Type B pancreatic cell (in vitro differentiated cells): Measurements from ENCODE around the gene OAS2. TPM values are rescaled to one million over a fixed set of nuclear protein-coding genes. Genes with fewer than 3 reads are reported as not detected.
A peak's percentile ranks its signal among the peaks of the same experiment; 100 is the strongest.

ENCODE experiments used
- DNase-seq: peaks from one replicate; pipeline ENCODE4 v3.0.0; 2021; ENCODE audit warnings: mixed read lengths; ENCODE audit not compliant: unreplicated experiment; ENCODE audit errors: extremely low spot score
- H3K27ac Mint-ChIP-seq: 2 replicates; pipeline ENCODE4 v1.8.0; 2021; ENCODE audit warnings: mild to moderate bottlenecking, mixed read lengths
- H3K27me3 Mint-ChIP-seq: 2 replicates; pipeline ENCODE4 v1.8.0; 2021; ENCODE audit warnings: mixed read lengths
- H3K36me3 Mint-ChIP-seq: 2 replicates; pipeline ENCODE4 v1.8.0; 2021; ENCODE audit warnings: mixed read lengths
- H3K4me1 Mint-ChIP-seq: one replicate; pipeline ENCODE4 v1.8.0; 2021; ENCODE audit warnings: mixed read lengths; ENCODE audit not compliant: unreplicated experiment
- H3K4me3 Mint-ChIP-seq: 2 replicates; pipeline ENCODE4 v1.8.0; 2021; ENCODE audit warnings: mild to moderate bottlenecking, mixed read lengths
- H3K9me3 Mint-ChIP-seq: 2 replicates; pipeline ENCODE4 v1.8.0; 2021; ENCODE audit warnings: mixed read lengths
- total RNA-seq: library from RNA; stranded (reverse); gene quantifications from 2 replicates; pipeline ENCODE4 v1.2.1, GENCODE V29; 2021; ENCODE audit warnings: low replicate concordance
- TF ChIP-seq, protein P1 (sequence below): fragments of 200-600 bp; sonication (generic); conservative IDR thresholded peaks from 2 replicates; pipeline ENCODE4 v1.5.0; 2021; ENCODE audit warnings: antibody characterized with exemption, mild to moderate bottlenecking

Gene OAS2
- total RNA-seq, 1 donor from 2014 or later = 1.8 TPM

DNA sequence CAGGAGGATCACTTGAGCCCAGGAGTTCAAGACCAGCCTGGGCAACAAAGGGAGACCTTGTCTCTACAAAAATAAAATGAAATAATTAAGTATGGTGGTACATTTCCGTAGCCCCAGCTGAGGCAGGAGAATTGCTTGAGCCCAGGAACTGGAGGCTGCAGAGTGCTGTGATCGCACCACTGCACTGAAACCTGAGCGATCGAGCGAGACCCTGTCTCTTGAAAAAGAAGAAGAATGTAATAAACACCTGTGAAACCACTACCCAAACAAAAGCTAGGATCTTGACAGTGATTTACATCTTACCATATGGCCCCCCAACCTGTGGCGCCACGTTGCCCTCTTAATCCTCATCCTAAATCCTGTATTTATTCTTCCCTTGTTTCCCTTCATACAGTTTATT is 72.5 kb downstream of the OAS2 start:
- no peaks in the 10 kb centered on the region for H3K36me3 Mint-ChIP-seq
- no peak for DNase-seq
- H3K4me1 Mint-ChIP-seq = no peaks in the 10 kb centered on the region
- peaks cover 88% of the 10 kb centered on the region for H3K27me3 Mint-ChIP-seq
- no peak overlapping the region for H3K4me3 Mint-ChIP-seq
- TF ChIP-seq, protein P1, sequence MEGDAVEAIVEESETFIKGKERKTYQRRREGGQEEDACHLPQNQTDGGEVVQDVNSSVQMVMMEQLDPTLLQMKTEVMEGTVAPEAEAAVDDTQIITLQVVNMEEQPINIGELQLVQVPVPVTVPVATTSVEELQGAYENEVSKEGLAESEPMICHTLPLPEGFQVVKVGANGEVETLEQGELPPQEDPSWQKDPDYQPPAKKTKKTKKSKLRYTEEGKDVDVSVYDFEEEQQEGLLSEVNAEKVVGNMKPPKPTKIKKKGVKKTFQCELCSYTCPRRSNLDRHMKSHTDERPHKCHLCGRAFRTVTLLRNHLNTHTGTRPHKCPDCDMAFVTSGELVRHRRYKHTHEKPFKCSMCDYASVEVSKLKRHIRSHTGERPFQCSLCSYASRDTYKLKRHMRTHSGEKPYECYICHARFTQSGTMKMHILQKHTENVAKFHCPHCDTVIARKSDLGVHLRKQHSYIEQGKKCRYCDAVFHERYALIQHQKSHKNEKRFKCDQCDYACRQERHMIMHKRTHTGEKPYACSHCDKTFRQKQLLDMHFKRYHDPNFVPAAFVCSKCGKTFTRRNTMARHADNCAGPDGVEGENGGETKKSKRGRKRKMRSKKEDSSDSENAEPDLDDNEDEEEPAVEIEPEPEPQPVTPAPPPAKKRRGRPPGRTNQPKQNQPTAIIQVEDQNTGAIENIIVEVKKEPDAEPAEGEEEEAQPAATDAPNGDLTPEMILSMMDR = no peak
- H3K27ac Mint-ChIP-seq = no peak overlapping the region
- no peaks in the 10 kb centered on the region for H3K9me3 Mint-ChIP-seq

DNA sequence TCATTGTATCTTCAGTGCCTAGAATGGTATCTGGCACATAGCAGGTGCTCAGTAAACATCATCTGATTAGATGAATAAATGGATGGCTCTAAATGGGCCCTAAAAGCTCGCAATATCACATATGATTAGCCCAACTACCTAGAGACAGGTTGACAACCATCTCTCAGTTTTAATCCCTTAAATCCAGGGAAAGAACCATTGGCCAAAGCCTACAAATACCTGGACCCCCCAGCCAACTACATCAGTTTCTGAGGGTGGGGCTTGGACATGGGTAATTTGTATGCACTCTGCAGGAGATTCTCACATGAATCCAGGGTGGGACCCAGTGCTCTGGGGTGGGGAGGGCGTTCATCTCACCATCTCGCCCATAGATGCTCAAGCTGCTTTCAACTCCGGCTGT is 73.4 kb downstream of the OAS2 start:
- H3K27me3 Mint-ChIP-seq = peaks cover 89% of the 10 kb centered on the region

DNA sequence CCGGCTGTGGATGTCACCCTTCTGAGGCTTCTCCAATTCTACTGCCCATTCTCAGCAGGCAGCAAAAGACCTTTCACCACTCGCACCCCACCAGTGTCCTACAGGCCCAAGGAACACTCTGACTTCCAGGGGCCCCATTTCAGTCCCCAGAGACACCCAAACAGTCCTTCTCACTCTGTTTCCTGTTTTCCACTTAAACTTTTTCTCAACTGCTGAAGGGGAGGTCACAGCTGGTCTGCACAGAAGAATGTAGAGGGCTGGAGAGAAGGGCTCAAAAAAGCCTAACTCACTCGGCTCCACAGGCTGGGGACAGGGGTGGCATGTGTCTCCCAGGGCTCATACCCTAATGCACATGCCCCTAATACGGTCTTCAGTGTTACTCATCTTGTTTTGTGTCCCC is 74.0 kb downstream of the OAS2 start:
- Mint-ChIP-seq H3K4me3 (no peak overlapping the region), H3K36me3 (no peaks in the 10 kb centered on the region), H3K27ac (no peak overlapping the region), H3K9me3 (no peaks in the 10 kb centered on the region), H3K27me3 (peaks cover 89% of the 10 kb centered on the region), H3K4me1 (no peaks in the 10 kb centered on the region)
- DNase-seq = no peak
- TF ChIP-seq, protein P1 = no peak

More for the DNA sequence above, 73.4 kb downstream of the OAS2 start:
- Mint-ChIP-seq H3K4me3 (no peak overlapping the region), H3K27ac (no peak overlapping the region), H3K4me1 (no peaks in the 10 kb centered on the region), H3K36me3 (no peaks in the 10 kb centered on the region), H3K9me3 (no peaks in the 10 kb centered on the region)
- TF ChIP-seq, protein P1 = no peak
- no peak for DNase-seq

DNA sequence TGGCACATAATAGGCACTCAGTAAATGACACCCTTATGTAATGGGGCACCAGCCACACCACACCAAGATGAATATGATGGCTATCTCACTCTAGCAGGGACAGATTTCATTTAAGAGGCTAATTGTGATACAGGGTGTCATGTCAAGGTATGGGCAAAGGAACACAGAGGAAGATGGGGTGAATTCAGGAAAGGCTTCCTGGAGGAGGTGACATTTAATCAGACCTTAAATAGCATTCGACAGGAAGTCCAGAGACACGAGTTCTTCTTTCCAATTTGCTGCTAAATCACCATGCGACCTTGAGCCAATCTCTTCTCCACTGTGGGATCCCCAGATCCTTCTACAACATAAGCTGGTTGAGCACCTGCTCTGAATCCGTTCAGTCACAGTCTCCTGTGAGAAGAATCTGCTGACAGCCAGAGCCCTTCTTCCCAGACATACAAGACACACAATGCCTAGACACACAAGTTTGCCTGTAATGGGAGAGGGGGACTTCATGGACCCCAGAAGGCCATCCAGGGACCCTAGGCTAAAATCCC is 76.7 kb downstream of the OAS2 start:
- no peak for DNase-seq
- Mint-ChIP-seq H3K27ac (no peak overlapping the region), H3K4me1 (no peaks in the 10 kb centered on the region), H3K27me3 (peaks cover 71% of the 10 kb centered on the region), H3K36me3 (no peaks in the 10 kb centered on the region), H3K9me3 (no peaks in the 10 kb centered on the region), H3K4me3 (peak overlapping the region; percentile 51)
- TF ChIP-seq, protein P1 = no peak

DNA sequence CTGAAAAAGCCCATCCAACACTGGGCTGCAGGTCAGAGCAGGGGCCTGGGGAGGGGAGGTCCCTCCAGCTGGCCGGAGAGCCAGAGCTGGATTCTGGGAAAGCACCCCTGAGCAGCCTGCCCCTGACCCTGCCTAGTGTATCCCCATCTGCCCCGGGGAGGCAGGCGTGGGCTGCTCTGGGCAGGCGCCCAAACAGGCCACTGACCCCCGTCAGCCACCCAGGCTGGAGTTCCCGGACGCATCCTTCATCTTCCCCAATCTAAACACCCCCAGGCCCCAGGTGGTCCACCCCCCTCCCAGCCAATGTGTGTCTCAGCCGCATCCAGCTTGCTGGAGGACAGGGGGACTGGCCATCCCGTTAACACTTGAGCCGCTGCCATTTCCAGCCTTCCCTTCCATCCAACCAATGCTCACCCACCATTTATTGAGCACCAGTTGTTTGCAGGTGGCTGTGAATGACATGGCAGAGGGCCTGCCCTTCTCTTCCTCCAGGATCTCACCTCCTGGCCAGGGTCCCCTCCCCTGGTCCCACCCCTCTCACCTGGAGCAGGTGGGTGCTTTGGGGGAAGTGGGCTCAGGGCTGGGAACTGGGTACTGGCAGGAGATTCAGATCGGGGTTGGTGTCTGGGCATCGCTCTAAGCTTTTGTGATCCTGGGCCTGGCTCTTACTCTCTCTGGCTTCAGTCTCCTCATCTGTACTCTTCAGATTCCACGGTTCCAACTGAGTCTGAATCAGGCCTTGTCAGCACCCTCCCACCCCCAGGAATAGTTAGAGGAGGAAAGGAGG is 77.5 kb downstream of the OAS2 start:
- Mint-ChIP-seq H3K9me3 (no peaks in the 10 kb centered on the region), H3K4me1 (no peaks in the 10 kb centered on the region), H3K27ac (no peak overlapping the region), H3K4me3 (peak overlapping the region; percentile 66), H3K27me3 (peaks cover 63% of the 10 kb centered on the region), H3K36me3 (no peaks in the 10 kb centered on the region)
- TF ChIP-seq, protein P1 = no peak
- DNase-seq = no peak
